Pons (tissue), 1 donor: ENCODE measurements around the gene CLASP2.
"Not testable (repeated sequence)": the region's sequence is repeated elsewhere in the genome, so short reads cannot be mapped to it uniquely, and the experiment has no call there.

ENCODE experiments used
- DNase-seq: peaks from one replicate; pipeline ENCODE4 v3.0.0-alpha.2; 2016; ENCODE audit warnings: low spot score

The CLASP2 gene

GRCh38 chr3:33451994-33452393 is 266.1 kb downstream of the CLASP2 start:
- not testable (repeated sequence) for DNase-seq

- DNase-seq = no peak
Measured at GRCh38 chr3:33447958-33448357, 270.1 kb downstream of the CLASP2 start.

DNA sequence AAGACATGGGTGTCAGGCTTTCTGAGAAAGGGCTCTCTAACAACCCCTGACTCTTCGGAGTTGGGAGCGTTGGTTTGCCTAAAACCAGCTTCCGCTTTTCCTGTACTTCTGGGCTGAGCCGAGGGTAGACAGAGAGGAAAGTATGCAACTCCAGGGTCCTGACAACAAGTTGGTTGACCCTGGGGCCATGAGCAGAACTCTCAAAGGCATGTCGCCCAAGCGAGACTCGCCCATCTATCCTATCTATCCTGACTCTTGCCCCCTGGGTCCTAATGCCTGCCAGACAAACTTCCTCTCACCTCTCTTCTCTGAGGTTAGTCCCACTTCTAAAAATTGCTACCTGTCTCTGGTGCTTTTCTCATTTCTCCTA is 270.8 kb downstream of the CLASP2 start:
- DNase-seq = not testable (repeated sequence)
